Activated T-helper 1 cell treated with anti-CD3 and anti-CD28 coated beads, Interleukin-12 subunit alpha, Interleukin-12 subunit beta, Interleukin-2, Interleukin-4 antibody, amounts not matched to agents 30 ng/mL and 10 ng/mL and 1 ng/mL, durations not matched to agents 14 hours and 24 hours and 36 hours (primary cell): Measurements from ENCODE around the gene PIAS2. TPM values are rescaled to one million over a fixed set of nuclear protein-coding genes. Genes with fewer than 3 reads are reported as not detected.
"Not testable (repeated sequence)": the region's sequence is repeated elsewhere in the genome, so short reads cannot be mapped to it uniquely, and the experiment has no call there.

Source experiments
- DNase-seq: peaks from one replicate; pipeline ENCODE4 v3.0.0; 2021; ENCODE audit warnings: low spot score
- H3K27ac Mint-ChIP-seq: one replicate; pipeline ENCODE4 v1.8.0; 2021; ENCODE audit warnings: mild to moderate bottlenecking, mixed read lengths
- H3K27me3 Mint-ChIP-seq: one replicate; pipeline ENCODE4 v1.8.0; 2022; ENCODE audit warnings: mild to moderate bottlenecking, moderate library complexity, mixed read lengths; ENCODE audit not compliant: insufficient read depth
- H3K36me3 Mint-ChIP-seq: one replicate; pipeline ENCODE4 v1.8.0; 2021; ENCODE audit warnings: low read depth, mixed read lengths
- H3K4me1 Mint-ChIP-seq: one replicate; pipeline ENCODE4 v1.8.0; 2021; ENCODE audit warnings: low read depth, mixed read lengths
- H3K4me3 Mint-ChIP-seq: one replicate; pipeline ENCODE4 v1.8.0; 2021; ENCODE audit warnings: mild to moderate bottlenecking, moderate library complexity, mixed read lengths
- H3K9me3 Mint-ChIP-seq: one replicate; pipeline ENCODE4 v1.8.0; 2021; ENCODE audit warnings: mixed read lengths
- intact Hi-C: fragments of 100-400 bp; cut with micrococcal nuclease; formaldehyde crosslinking; loops from one replicate; pipeline ENCODE4 v1.15.1; 2024
- total RNA-seq: library from RNA; stranded (reverse); gene quantifications from 2 replicates; pipeline ENCODE4 v1.2.3, GENCODE V29; 2022

PIAS2 gene
- total RNA-seq, 1 donor from 2014 or later, result 28.7 TPM

DNA sequence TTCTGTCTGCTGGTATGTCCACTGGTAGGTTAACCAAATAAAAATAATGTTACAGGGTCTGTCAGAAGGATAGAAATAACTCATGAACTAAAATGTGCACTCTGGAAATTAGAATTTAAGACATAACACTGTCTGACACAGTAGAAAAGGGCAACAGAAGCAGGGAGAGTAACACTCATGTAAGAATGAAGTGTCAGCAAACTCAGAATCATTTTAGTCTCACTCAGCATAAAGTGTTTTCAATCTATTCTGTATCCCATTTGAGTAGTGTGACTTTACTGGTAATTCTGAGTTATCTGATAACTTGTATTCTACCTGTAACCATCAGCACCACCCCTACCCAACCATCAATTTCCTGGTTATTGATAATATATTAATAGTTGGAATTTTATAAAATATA lies 68.3 kb downstream of the PIAS2 start:
- H3K27me3 Mint-ChIP-seq, result no peaks in the 10 kb centered on the region
- intact Hi-C loops, result no loop called here
- DNase-seq, result no peak
- no peaks in the 10 kb centered on the region for H3K4me1 Mint-ChIP-seq
- no peaks in the 10 kb centered on the region for H3K9me3 Mint-ChIP-seq
- peaks cover 10% of the 10 kb centered on the region for H3K36me3 Mint-ChIP-seq
- no peak overlapping the region for H3K4me3 Mint-ChIP-seq
- H3K27ac Mint-ChIP-seq, result no peak overlapping the region

DNA sequence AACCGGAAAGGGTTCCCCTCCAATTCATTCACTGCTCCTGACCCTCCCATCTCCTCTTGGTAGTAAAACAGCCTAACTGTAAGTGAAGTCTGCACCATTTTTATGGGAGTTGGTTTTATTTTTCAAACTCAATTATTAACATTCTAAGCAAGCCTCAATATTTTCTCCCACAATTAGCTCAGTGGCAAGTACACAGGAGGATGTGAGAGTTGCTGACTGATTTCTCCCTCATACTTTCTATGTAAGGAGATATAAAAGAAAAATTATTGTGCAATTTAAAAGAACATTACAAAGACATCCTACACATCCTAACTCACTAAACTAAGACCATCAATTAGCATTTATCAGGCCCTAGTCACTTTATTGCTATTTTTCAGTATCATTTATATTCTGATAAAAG lies 73.9 kb downstream of the PIAS2 start:
- H3K27ac Mint-ChIP-seq, result no peak overlapping the region
- H3K4me3 Mint-ChIP-seq, result no peak overlapping the region
- intact Hi-C loops, result no loop called here
- no peaks in the 10 kb centered on the region for H3K9me3 Mint-ChIP-seq
- peaks cover 11% of the 10 kb centered on the region for H3K36me3 Mint-ChIP-seq
- DNase-seq, result no peak
- H3K27me3 Mint-ChIP-seq, result no peaks in the 10 kb centered on the region
- H3K4me1 Mint-ChIP-seq, result peaks cover 5% of the 10 kb centered on the region

DNA sequence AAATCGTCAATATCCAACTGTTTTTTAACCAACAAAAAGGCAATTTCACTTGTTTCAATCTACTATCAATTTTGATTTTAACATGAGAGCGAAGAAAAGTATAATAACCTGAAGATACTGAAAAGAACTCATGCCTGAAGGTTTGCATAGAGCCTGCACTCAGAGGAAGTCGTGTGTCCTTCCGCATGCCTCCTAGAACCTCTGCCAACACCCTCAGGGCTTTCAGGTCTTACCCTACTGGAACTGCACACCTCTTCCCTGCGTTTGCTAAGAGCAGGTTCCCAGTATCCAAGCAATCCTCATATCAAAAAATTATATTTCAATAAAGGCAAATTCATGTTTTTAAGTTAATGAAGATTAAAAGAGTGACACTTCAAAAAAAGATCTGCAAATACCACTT lies 74.7 kb downstream of the PIAS2 start:
- H3K27me3 Mint-ChIP-seq, result no peaks in the 10 kb centered on the region
- H3K4me1 Mint-ChIP-seq, result peaks cover 5% of the 10 kb centered on the region
- no peak overlapping the region for H3K4me3 Mint-ChIP-seq
- no peak overlapping the region for H3K27ac Mint-ChIP-seq
- H3K9me3 Mint-ChIP-seq, result no peaks in the 10 kb centered on the region
- H3K36me3 Mint-ChIP-seq, result peaks cover 13% of the 10 kb centered on the region
- no peak for DNase-seq
- intact Hi-C loops, result no loop called here

DNA sequence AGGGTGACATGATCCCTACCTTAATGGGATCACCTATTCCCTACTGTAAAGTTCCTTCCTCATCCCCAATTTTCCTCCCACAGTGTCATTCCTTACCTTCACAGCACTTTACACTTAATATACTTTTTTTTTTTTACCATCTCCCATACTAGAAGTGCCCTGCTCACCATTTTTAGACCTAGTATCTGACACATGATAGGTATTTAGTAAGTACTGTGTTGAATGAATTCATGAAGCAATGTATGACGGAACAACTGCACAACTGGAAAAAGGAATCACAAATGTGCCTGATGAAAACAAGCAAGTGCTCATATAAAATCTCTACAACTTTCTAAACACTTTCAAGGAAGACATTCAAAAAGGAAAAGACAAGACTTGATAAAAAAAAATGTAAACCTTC lies 83.4 kb downstream of the PIAS2 start:
- Mint-ChIP-seq H3K4me3 (no peak overlapping the region), H3K27me3 (no peaks in the 10 kb centered on the region), H3K9me3 (no peaks in the 10 kb centered on the region), H3K36me3 (peaks cover 24% of the 10 kb centered on the region), H3K27ac (no peak overlapping the region), H3K4me1 (no peaks in the 10 kb centered on the region)
- intact Hi-C loops, result no loop called here
- DNase-seq, result no peak

DNA sequence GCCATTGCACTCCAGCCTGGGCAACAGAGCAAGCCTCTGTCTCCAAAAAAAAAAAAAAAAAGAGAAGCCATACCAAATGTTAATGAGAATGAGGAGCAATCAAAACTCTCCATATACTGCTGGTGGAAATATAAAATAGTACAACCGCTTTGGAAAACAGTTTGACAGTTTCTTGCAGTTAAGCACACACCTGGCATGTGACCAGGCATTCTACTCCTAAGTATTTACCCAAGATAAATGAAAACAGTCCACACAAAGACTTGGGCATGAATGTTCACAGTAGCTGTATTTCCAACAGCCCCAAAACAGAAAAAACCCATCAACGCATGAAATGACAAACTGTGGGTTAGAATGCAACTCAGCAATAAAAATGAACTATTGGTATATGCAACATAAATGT lies 84.5 kb downstream of the PIAS2 start:
- peaks cover 24% of the 10 kb centered on the region for H3K36me3 Mint-ChIP-seq
- DNase-seq, result no peak
- intact Hi-C loops, result no loop called here
- H3K27me3 Mint-ChIP-seq, result no peaks in the 10 kb centered on the region
- no peaks in the 10 kb centered on the region for H3K4me1 Mint-ChIP-seq
- no peak overlapping the region for H3K27ac Mint-ChIP-seq
- no peaks in the 10 kb centered on the region for H3K9me3 Mint-ChIP-seq
- no peak overlapping the region for H3K4me3 Mint-ChIP-seq

DNA sequence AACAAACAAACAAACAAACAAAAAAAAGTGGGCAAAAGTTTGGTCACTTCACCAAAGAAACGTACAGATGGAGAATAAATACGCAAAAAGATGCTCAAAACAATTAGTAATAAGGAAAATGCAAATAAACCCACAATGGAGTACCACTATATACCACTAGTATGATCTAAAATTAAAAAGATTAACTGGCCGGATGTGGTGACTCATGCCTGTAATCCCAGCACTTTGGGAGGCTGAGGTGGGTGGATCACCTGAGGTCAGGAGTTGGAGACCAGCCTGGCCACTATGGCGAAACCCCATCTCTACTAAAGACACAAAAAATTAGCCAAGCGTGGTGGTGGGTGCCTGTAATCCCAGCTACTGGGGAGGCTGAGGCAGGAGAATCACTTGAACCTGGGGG lies 84.9 kb downstream of the PIAS2 start:
- H3K27ac Mint-ChIP-seq, H3K9me3 Mint-ChIP-seq, intact Hi-C loops, DNase-seq, H3K4me1 Mint-ChIP-seq, H3K4me3 Mint-ChIP-seq, H3K27me3 Mint-ChIP-seq: not testable (repeated sequence)
- peaks cover 22% of the 10 kb centered on the region for H3K36me3 Mint-ChIP-seq

DNA sequence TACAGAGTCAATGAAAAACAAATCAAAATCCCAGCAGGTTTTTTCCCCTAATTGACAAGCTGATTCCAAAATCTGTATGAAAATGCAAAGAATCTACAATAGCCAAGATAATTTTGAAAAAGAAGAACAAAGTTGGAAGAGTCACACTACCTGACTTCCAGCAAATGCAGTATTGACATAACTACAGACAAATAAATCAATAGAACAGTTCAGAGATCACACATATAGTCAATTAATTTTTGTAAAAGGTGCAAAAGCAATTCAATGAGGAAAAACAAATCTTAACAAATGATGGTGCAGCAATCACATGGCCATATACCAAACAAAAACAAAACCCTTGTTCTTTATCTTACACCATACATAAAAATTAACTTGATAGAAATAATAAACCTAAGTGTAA lies 85.9 kb downstream of the PIAS2 start:
- Mint-ChIP-seq H3K27ac (no peak overlapping the region), H3K36me3 (peaks cover 22% of the 10 kb centered on the region), H3K4me3 (no peak overlapping the region), H3K4me1 (no peaks in the 10 kb centered on the region), H3K27me3 (no peaks in the 10 kb centered on the region), H3K9me3 (no peaks in the 10 kb centered on the region)
- intact Hi-C loops, result no loop called here
- no peak for DNase-seq

DNA sequence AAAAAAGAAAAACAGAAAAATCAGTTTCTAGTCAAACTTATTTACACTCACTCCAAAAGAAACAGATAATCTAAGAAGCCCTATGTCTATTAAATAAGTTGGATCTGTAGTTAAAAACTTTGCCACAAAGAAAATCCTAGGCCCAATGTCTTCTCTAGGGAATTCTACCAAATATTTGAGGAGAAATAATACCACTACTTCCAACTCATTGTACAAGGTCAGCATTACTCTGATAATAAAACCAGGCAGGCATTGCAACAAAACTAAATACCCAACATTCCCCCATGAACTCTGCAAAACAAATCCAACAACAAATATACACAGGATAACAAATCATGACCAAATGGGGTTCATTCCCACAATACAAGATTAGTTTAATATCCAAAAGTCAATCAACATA lies 86.7 kb downstream of the PIAS2 start:
- no peak overlapping the region for H3K27ac Mint-ChIP-seq
- DNase-seq, result no peak
- H3K4me1 Mint-ChIP-seq, result no peaks in the 10 kb centered on the region
- no peak overlapping the region for H3K4me3 Mint-ChIP-seq
- peaks cover 22% of the 10 kb centered on the region for H3K36me3 Mint-ChIP-seq
- H3K27me3 Mint-ChIP-seq, result no peaks in the 10 kb centered on the region
- intact Hi-C loops, result no loop called here
- no peaks in the 10 kb centered on the region for H3K9me3 Mint-ChIP-seq

DNA sequence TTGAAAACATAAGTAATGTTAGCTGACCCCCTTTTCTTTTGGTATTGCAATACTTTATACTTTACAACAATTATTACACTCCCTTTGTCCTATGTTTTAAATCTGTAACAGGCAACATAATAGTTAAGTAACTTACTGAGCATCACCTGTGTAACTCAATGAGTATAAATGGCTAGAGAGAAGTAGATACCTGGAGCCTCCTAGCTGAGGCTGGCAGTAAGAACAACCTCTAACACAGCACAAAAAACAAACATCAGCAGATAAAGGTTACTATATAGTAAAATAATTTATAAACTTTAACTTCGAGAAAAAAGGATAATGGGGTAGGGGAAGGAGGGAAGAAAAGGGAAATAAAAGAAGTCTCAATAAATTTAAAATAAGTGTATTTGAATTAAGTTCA lies 87.4 kb downstream of the PIAS2 start:
- H3K27me3 Mint-ChIP-seq, result no peaks in the 10 kb centered on the region
- no peak overlapping the region for H3K27ac Mint-ChIP-seq
- intact Hi-C loops, result no loop called here
- peaks cover 22% of the 10 kb centered on the region for H3K36me3 Mint-ChIP-seq
- no peak overlapping the region for H3K4me3 Mint-ChIP-seq
- H3K4me1 Mint-ChIP-seq, result no peaks in the 10 kb centered on the region
- DNase-seq, result no peak
- no peaks in the 10 kb centered on the region for H3K9me3 Mint-ChIP-seq

DNA sequence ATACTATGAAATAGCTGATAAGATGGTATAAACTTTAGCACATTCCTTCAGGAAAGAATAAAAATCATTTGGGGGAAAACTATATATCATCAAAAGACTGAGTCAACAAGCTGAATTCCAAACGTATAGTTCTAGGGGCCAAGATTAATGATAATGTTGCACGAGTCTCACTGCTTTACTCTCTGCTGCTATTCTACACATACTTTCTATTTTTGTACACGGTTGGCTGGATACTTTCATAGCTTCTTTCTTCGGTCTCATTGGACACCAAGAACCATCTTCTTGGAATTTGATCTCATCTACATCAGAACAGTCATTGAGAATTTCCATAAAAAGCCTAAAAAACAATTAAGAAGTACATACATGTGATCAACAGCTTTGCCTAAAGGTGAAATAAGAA lies 87.8 kb downstream of the PIAS2 start:
- Mint-ChIP-seq H3K27me3 (no peaks in the 10 kb centered on the region), H3K4me3 (no peak overlapping the region), H3K4me1 (no peaks in the 10 kb centered on the region), H3K9me3 (no peaks in the 10 kb centered on the region), H3K36me3 (peaks cover 22% of the 10 kb centered on the region), H3K27ac (no peak overlapping the region)
- DNase-seq, result no peak
- intact Hi-C loops, result no loop called here

DNA sequence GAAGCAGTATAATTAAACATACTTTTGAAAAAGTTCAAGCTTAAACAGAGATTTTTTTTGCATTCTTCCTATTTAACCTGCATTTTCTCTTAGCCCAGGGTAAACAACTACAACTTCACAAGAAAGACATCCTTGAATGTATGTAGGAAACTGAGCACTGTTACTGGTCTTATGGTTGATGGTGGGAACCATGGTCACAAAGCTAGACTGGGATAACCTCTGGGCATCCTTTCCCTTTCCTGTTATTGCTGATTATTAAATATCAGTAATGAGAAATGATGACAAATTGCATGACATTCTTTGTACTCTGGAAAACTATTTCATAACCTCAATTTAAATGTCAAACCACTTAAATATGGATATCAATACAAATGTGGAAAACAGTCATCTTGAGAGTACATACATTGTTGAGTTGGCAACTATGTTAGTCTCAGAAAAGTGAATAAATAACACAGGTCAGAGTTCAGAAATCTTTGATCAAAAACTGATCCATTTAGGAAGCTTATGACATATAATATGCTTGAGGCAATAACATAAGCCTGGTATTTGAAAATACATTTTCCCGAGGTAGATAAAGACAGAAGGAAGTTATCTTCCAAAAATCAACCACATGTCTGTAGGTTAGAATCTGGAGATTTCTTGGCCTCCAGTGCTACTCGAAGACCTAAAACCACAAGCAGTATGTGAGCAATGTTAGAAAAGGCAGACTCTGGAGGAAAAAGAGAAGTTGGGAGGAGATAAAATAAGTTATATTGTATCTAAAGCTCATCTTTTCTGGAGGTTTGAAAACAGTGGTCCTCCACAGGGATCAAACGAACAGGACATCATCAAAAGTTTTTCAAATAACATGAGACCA lies 95.2 kb downstream of the PIAS2 start:
- DNase-seq, result no peak
- Mint-ChIP-seq H3K27ac (peak overlapping the region; percentile 67), H3K4me3 (no peak overlapping the region), H3K4me1 (peaks cover 10% of the 10 kb centered on the region), H3K9me3 (no peaks in the 10 kb centered on the region), H3K27me3 (no peaks in the 10 kb centered on the region), H3K36me3 (peaks cover 15% of the 10 kb centered on the region)
- intact Hi-C loops, result loop anchor here (1.0 kb wide), 1 partner anchor 69 kb away; no protein-coding TSS in a partner anchor

DNA sequence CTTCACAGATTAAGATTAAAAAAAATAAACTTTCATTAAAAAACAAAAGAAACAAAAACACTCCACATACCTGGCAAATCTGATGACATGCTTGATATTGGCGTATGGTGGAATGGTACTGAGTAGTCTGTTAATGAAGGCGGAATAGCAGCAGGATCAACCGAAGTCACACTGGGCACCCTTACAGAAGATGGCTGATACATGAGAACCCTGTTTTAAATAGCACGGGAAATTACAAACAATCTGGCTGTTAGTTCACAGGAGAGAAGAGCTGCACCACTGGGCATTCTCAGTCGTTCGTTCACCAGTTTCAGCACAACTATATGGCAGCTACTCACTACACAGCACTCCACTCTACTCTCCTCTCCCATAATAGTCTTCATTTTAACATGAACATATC lies 96.4 kb downstream of the PIAS2 start:
- DNase-seq, result no peak
- no peak overlapping the region for H3K4me3 Mint-ChIP-seq
- peaks cover 12% of the 10 kb centered on the region for H3K36me3 Mint-ChIP-seq
- H3K9me3 Mint-ChIP-seq, result no peaks in the 10 kb centered on the region
- intact Hi-C loops, result no loop called here
- no peaks in the 10 kb centered on the region for H3K27me3 Mint-ChIP-seq
- H3K4me1 Mint-ChIP-seq, result peaks cover 10% of the 10 kb centered on the region
- no peak overlapping the region for H3K27ac Mint-ChIP-seq

DNA sequence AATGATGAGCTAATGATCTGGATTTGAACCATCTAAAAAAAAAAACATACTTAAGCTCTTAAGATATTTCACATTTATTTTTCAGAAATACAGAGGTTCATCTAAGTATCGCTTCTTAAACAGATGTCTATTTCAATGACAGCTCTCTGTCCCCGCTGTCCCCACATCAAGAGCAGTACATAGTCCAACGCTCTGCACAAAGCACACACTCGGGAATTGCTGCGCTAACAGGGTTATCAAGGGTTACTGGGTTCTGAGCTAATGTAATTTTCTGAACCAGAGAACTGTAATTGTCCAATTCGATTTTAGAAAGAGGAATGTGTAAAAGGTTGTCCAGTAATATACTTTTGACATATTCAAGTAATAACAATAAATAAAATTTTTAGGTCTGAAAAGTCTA lies 101.6 kb downstream of the PIAS2 start:
- DNase-seq, result no peak
- Mint-ChIP-seq H3K9me3 (no peaks in the 10 kb centered on the region), H3K27me3 (no peaks in the 10 kb centered on the region), H3K27ac (no peak overlapping the region), H3K4me1 (no peaks in the 10 kb centered on the region), H3K36me3 (no peaks in the 10 kb centered on the region), H3K4me3 (no peak overlapping the region)
- intact Hi-C loops, result no loop called here

DNA sequence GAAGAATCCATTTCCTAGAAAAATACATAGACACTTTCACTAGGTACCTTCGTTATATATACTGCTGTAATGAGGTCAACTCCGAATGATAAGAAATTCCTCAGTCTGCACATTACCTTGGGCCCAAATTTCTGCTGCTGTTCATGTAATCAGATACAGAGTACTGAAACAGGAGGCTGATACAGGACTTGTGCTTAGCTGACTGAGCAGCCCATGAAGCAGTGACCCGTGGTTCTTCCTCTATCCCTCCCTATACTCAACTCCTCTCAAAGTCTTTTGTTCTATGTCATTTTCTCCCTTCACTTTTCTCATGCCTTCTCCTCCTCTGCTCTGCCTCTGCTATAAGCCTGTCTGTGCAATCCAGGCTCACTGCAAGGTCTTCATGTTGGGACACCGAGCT lies 102.9 kb downstream of the PIAS2 start:
- Mint-ChIP-seq H3K4me3 (no peak overlapping the region), H3K27me3 (no peaks in the 10 kb centered on the region), H3K27ac (no peak overlapping the region), H3K36me3 (no peaks in the 10 kb centered on the region), H3K9me3 (no peaks in the 10 kb centered on the region), H3K4me1 (no peaks in the 10 kb centered on the region)
- DNase-seq, result no peak
- intact Hi-C loops, result no loop called here
